IMR-90 (cell line): ENCODE data around the gene CELSR1. TPM values are rescaled to one million over a fixed set of nuclear protein-coding genes. Genes with fewer than 3 reads are reported as not detected.
A peak's percentile ranks its signal among the peaks of the same experiment; 100 is the strongest.

Experiments
- ATAC-seq: fragments of 200-7000 bp; cut with Tn5 transposase; 2 replicates; pipeline ENCODE4 v1.9.1; 2020; ENCODE audit warnings: low read depth, mild to moderate bottlenecking, moderate library complexity
- BruUV-seq: library from RNA; stranded (reverse); fragments of 400-500 nt; replicated peaks from 2 replicates; lab custom pipeline; 2021; lab: Mats Ljungman, UMichigan
- CTCF ChIA-PET: fragments of 300-600 bp; formaldehyde crosslinking; extraction: SDS; loops from one replicate; lab custom pipeline; 2021; ENCODE audit warnings: antibody characterized with exemption; lab: Yijun Ruan, JAX
- POLR2A ChIA-PET: fragments of 300-600 bp; sonication (Branson Sonifier 250); formaldehyde crosslinking; loops from one replicate; lab custom pipeline; 2022; ENCODE audit warnings: antibody characterized with exemption; ENCODE audit not compliant: unreplicated experiment; lab: Charles Lee
- DNase-seq: peaks from one replicate; pipeline ENCODE4 v3.0.0; 2013
- H2AFZ ChIP-seq: replicated peaks from 2 replicates; pipeline ENCODE3; 2013; ENCODE audit warnings: low read length, mild to moderate bottlenecking; ENCODE audit not compliant: poor library complexity
- H2AK5ac ChIP-seq: 2 replicates; pipeline ENCODE4 v1.6.1; 2013; ENCODE audit warnings: low read depth, low read length, inconsistent platforms
- H2AK9ac ChIP-seq: replicated peaks from 2 replicates; pipeline ENCODE3; 2013; ENCODE audit warnings: mild to moderate bottlenecking, low read depth, low read length, moderate library complexity; ENCODE audit not compliant: poor library complexity
- H2BK120ac ChIP-seq: 2 replicates; pipeline ENCODE4 v1.6.1; 2013; ENCODE audit warnings: low read depth, low read length, inconsistent platforms
- H2BK15ac ChIP-seq: 3 replicates; pipeline ENCODE4 v1.6.1; 2013; ENCODE audit warnings: low read depth, low read length, inconsistent platforms
- H2BK20ac ChIP-seq: 2 replicates; pipeline ENCODE4 v1.6.1; 2013; ENCODE audit warnings: low read depth, mild to moderate bottlenecking, inconsistent platforms, low read length, moderate library complexity
- H2BK5ac ChIP-seq: 2 replicates; pipeline ENCODE4 v1.6.1; 2013; ENCODE audit warnings: mild to moderate bottlenecking, low read depth, low read length, inconsistent platforms; ENCODE audit not compliant: poor library complexity, severe bottlenecking
- H3K14ac ChIP-seq: replicated peaks from 2 replicates; pipeline ENCODE4 v1.6.1; 2013; ENCODE audit warnings: low read depth, low read length, inconsistent platforms
- H3K18ac ChIP-seq: 2 replicates; pipeline ENCODE4 v1.6.1; 2013; ENCODE audit warnings: low read depth, low read length, control low read depth
- H3K23ac ChIP-seq: 2 replicates; pipeline ENCODE4 v1.6.1; 2013; ENCODE audit warnings: low read depth, low read length, inconsistent platforms
- H3K27ac ChIP-seq: 2 replicates; pipeline ENCODE4 v1.5.1; 2013; ENCODE audit warnings: mild to moderate bottlenecking, control low read depth, low read length; ENCODE audit not compliant: insufficient read depth
- H3K27me3 ChIP-seq: 2 replicates; pipeline ENCODE4 v1.6.1; 2013; ENCODE audit warnings: low read length; ENCODE audit not compliant: control insufficient read depth, insufficient read depth
- H3K36me3 ChIP-seq: 2 replicates; pipeline ENCODE4 v1.6.1; 2013; ENCODE audit warnings: low read length, mixed read lengths; ENCODE audit not compliant: control insufficient read depth, insufficient read depth
- H3K4ac ChIP-seq: 2 replicates; pipeline ENCODE4 v1.6.1; 2013; ENCODE audit warnings: low read depth, low read length, inconsistent platforms
- H3K4me1 ChIP-seq: 2 replicates; pipeline ENCODE4 v1.6.1; 2013; ENCODE audit warnings: low read length, mixed read lengths; ENCODE audit not compliant: control insufficient read depth, insufficient read depth
- H3K4me2 ChIP-seq: 2 replicates; pipeline ENCODE4 v1.6.1; 2013; ENCODE audit warnings: low read depth, mild to moderate bottlenecking, control low read depth, low read length, moderate library complexity
- H3K4me3 ChIP-seq: 2 replicates; pipeline ENCODE4 v1.5.1; 2013; ENCODE audit warnings: low read depth, mild to moderate bottlenecking, control low read depth, low read length, moderate library complexity; ENCODE audit not compliant: insufficient read depth
- H3K56ac ChIP-seq: 2 replicates; pipeline ENCODE4 v1.6.1; 2013; ENCODE audit warnings: low read length, inconsistent platforms; ENCODE audit not compliant: insufficient read depth; ENCODE audit errors: extremely low read depth
- H3K79me1 ChIP-seq, 2 experiments: 2 replicates each; pipeline ENCODE4 v1.6.1; 2013; ENCODE audit warnings: low read length in 2 of 2, inconsistent platforms in 1 of 2, low read depth in 1 of 2
- H3K9ac ChIP-seq: 2 replicates; pipeline ENCODE4 v1.6.1; 2013; ENCODE audit warnings: low read depth, low read length, control low read depth
- H3K9me1 ChIP-seq: 2 replicates; pipeline ENCODE4 v1.6.1; 2013; ENCODE audit warnings: low read length, inconsistent platforms; ENCODE audit not compliant: insufficient read depth
- H3K9me3 ChIP-seq: 2 replicates; pipeline ENCODE4 v1.6.1; 2013; ENCODE audit warnings: low read length; ENCODE audit not compliant: control insufficient read depth, insufficient read depth
- H4K20me1 ChIP-seq: 2 replicates; pipeline ENCODE4 v1.6.1; 2013; ENCODE audit warnings: low read length, inconsistent platforms; ENCODE audit not compliant: insufficient read depth
- H4K5ac ChIP-seq: 2 replicates; pipeline ENCODE4 v1.6.1; 2013; ENCODE audit warnings: mild to moderate bottlenecking, low read depth, low read length, control low read depth
- H4K8ac ChIP-seq, 2 experiments: 2 replicates each; pipeline ENCODE4 v1.6.1; 2013; ENCODE audit warnings: low read depth in 2 of 2, low read length in 2 of 2, control low read depth in 1 of 2, inconsistent platforms in 1 of 2
- H4K91ac ChIP-seq: 2 replicates; pipeline ENCODE4 v1.6.1; 2013; ENCODE audit warnings: low read depth, low read length, inconsistent platforms; ENCODE audit not compliant: insufficient read depth
- BHLHE40 ChIP-seq: fragments of 150-350 bp; IDR thresholded peaks from 2 replicates; pipeline ENCODE4 v1.6.1; 2016; ENCODE audit warnings: mild to moderate bottlenecking, low read depth, low read length
- CEBPB ChIP-seq: IDR thresholded peaks from 2 replicates; pipeline ENCODE4 v1.6.1; 2012; ENCODE audit warnings: low read depth, low read length, improper control_type of control experiment
- CHD1 ChIP-seq: IDR thresholded peaks from 2 replicates; pipeline ENCODE4 v1.6.1; 2012; ENCODE audit warnings: low read depth, low read length, improper control_type of control experiment
- CTCF ChIP-seq: conservative IDR thresholded peaks from 2 replicates; pipeline ENCODE4 v1.5.1; 2012; ENCODE audit warnings: mild to moderate bottlenecking, low read depth, low read length, improper control_type of control experiment
- FOS ChIP-seq: fragments of 150-350 bp; IDR thresholded peaks from 2 replicates; pipeline ENCODE4 v1.6.1; 2016; ENCODE audit warnings: low read depth, low read length
- MAFK ChIP-seq: IDR thresholded peaks from 2 replicates; pipeline ENCODE4 v1.6.1; 2012; ENCODE audit warnings: low read depth, low read length, improper control_type of control experiment
- MAZ ChIP-seq: IDR thresholded peaks from 2 replicates; pipeline ENCODE4 v1.6.1; 2012; ENCODE audit warnings: low read depth, mild to moderate bottlenecking, low read length, improper control_type of control experiment, moderate library complexity, borderline replicate concordance
- MXI1 ChIP-seq: IDR thresholded peaks from 2 replicates; pipeline ENCODE4 v1.6.1; 2012; ENCODE audit warnings: low read depth, mild to moderate bottlenecking, low read length, moderate library complexity, borderline replicate concordance
- NFE2L2 ChIP-seq: fragments of 150-350 bp; IDR thresholded peaks from 2 replicates; pipeline ENCODE4 v1.6.1; 2016; ENCODE audit warnings: low read depth, mild to moderate bottlenecking, low read length
- POLR2A ChIP-seq: IDR thresholded peaks from 2 replicates; pipeline ENCODE4 v1.6.1; 2012; ENCODE audit warnings: mild to moderate bottlenecking, low read depth, low read length
- RAD21 ChIP-seq: IDR thresholded peaks from 2 replicates; pipeline ENCODE4 v1.6.1; 2012; ENCODE audit warnings: low read length, improper control_type of control experiment
- RCOR1 ChIP-seq: IDR thresholded peaks from 2 replicates; pipeline ENCODE4 v1.6.1; 2012; ENCODE audit warnings: mild to moderate bottlenecking, low read length, improper control_type of control experiment; ENCODE audit not compliant: insufficient replicate concordance
- RFX5 ChIP-seq: IDR thresholded peaks from 2 replicates; pipeline ENCODE4 v1.8.0; 2012; ENCODE audit warnings: low read depth, mild to moderate bottlenecking, low read length, moderate library complexity
- SMC3 ChIP-seq: fragments of 150-350 bp; IDR thresholded peaks from 2 replicates; pipeline ENCODE4 v1.6.1; 2016; ENCODE audit warnings: low read depth, mild to moderate bottlenecking, antibody characterized with exemption, low read length, moderate library complexity
- WGBS, 2 experiments: methylation state at CpG; one replicate each; pipeline versions ENCODE4 v1.1.5 to v1.1.7; 2013; ENCODE audit warnings: missing lambda C conversion rate in 2 of 2; ENCODE audit not compliant: insufficient read length in 1 of 2; ENCODE audit errors: extremely low coverage in 2 of 2; 5-methylcytosine and 5-hydroxymethylcytosine counted together
- dilution Hi-C: fragments of 300-500 bp; cut with HindIII; formaldehyde crosslinking; loops from one replicate; pipeline ENCODE4 v1.14.3; 2018; ENCODE audit warnings: low sequenced_read_pairs; ENCODE audit not compliant: unreplicated experiment
- in situ Hi-C: fragments of 300-500 bp; cut with MboI; formaldehyde crosslinking; loops from 3 replicates; pipeline ENCODE4 v1.14.3; 2019; ENCODE audit warnings: low sequenced_read_pairs, inconsistent platforms, mixed read lengths
- intact Hi-C: fragments of 100-400 bp; cut with micrococcal nuclease; formaldehyde crosslinking; loops from 2 replicates; pipeline ENCODE4 v1.10.0; 2022
- polyA plus RNA-seq, 3 experiments: library from polyadenylated mRNA; depleted of rRNA; stranded (reverse); fragments of >200 nt; gene quantifications; 2 replicates each; pipeline ENCODE4 v1.2.3, GENCODE V29; 2012; ENCODE audit warnings: low replicate concordance in 1 of 3
- total RNA-seq: library from RNA; depleted of rRNA; stranded (reverse); fragments of >200 nt; gene quantifications from 2 replicates; pipeline ENCODE4 v1.2.3, GENCODE V29; 2012
- TF ChIP-seq, protein P1 (sequence below): fragments of 150-350 bp; IDR thresholded peaks from 2 replicates; pipeline ENCODE4 v1.6.1; 2016; ENCODE audit warnings: low read depth, mild to moderate bottlenecking, low read length, moderate library complexity, borderline replicate concordance
- TF ChIP-seq, protein P2 (sequence below): fragments of 150-350 bp; IDR thresholded peaks from 2 replicates; pipeline ENCODE4 v1.6.1; 2017; ENCODE audit warnings: mild to moderate bottlenecking, antibody characterized with exemption, low read length, low read depth

The CELSR1 gene
- total and polyA plus RNA-seq, 2 of the 4 experiments (the other 2 are of a cell fraction), result 0.36 to 0.82 TPM

DNA sequence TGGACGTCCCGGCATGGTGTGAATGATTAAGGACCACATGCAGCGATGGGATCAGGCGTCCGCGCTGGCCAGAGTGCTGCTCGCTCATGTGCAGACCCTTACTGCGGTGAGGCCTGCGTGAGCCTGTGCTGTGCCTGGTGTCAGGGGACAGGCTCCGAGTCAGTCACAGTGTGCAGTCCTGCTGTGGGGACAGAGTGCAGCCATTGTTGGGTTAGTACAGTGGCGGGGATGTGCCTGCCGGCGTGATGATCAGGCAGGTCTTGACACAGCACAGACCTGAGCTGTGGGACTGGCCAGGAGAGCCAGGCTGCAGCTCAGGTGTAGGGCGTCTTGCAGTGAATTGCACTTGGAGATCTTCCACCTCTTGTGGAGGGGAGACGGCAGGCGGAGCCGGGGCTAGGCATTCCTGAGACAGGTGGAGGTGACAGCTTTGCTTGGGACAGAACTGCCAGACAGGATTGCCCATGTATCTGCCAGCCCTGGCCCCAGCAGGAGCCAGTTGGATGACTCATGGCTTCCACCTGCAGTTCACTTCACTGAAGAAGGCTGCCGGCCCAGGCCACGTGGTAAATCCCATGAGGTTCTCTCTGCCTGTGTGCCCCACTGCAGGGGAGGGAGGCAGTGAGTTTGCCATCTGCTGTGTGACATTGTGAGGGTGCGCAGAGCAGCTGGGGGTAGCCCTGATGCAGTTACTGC lies 184.6 kb downstream of the CELSR1 start:
- no TSS peak for BruUV-seq
- H3K18ac ChIP-seq, result no peak overlapping the region
- no peaks in the 10 kb centered on the region for H3K9me1 ChIP-seq
- H3K4ac ChIP-seq, result no peak overlapping the region
- H4K91ac ChIP-seq, result no peak overlapping the region
- CTCF ChIA-PET, result no interaction called here
- H4K8ac ChIP-seq, result no peak overlapping the region
- H4K20me1 ChIP-seq, result peaks cover 35% of the 10 kb centered on the region
- H2AK5ac ChIP-seq, result no peak overlapping the region
- no peak overlapping the region for H3K14ac ChIP-seq
- POLR2A ChIA-PET, result interaction anchor here (0.5 kb wide), 1 partner anchor 1036 kb away, joined by 3 read pairs; no protein-coding TSS in a partner anchor
- H3K4me2 ChIP-seq, result no peak overlapping the region
- peak overlapping the region; percentile 79 for H2AK9ac ChIP-seq
- H4K5ac ChIP-seq, result no peak overlapping the region
- H2BK20ac ChIP-seq, result no peak overlapping the region
- no peak overlapping the region for H2AFZ ChIP-seq
- no peak overlapping the region for H3K23ac ChIP-seq
- H3K79me1 ChIP-seq, result peaks cover 5 to 7% of the 10 kb centered on the region in 2 experiments; a peak in 3 of 4 replicates
- no peak overlapping the region for H2BK5ac ChIP-seq
- TF ChIP-seq BHLHE40, result no peak
- TF ChIP-seq, protein P1, sequence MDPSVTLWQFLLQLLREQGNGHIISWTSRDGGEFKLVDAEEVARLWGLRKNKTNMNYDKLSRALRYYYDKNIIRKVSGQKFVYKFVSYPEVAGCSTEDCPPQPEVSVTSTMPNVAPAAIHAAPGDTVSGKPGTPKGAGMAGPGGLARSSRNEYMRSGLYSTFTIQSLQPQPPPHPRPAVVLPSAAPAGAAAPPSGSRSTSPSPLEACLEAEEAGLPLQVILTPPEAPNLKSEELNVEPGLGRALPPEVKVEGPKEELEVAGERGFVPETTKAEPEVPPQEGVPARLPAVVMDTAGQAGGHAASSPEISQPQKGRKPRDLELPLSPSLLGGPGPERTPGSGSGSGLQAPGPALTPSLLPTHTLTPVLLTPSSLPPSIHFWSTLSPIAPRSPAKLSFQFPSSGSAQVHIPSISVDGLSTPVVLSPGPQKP, result no peak
- no peak for TF ChIP-seq MAFK
- TF ChIP-seq CHD1, result no peak
- no peak for TF ChIP-seq RAD21
- TF ChIP-seq CTCF, result no peak
- TF ChIP-seq MAZ, result no peak
- TF ChIP-seq RFX5, result no peak
- TF ChIP-seq RCOR1, result no peak
- TF ChIP-seq CEBPB, result no peak
- no peak for TF ChIP-seq SMC3
- no peak for TF ChIP-seq NFE2L2
- TF ChIP-seq MXI1, result no peak
- TF ChIP-seq POLR2A, result no peak
- TF ChIP-seq, protein P2, sequence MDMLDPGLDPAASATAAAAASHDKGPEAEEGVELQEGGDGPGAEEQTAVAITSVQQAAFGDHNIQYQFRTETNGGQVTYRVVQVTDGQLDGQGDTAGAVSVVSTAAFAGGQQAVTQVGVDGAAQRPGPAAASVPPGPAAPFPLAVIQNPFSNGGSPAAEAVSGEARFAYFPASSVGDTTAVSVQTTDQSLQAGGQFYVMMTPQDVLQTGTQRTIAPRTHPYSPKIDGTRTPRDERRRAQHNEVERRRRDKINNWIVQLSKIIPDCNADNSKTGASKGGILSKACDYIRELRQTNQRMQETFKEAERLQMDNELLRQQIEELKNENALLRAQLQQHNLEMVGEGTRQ, result no peak
- TF ChIP-seq FOS, result no peak
- no peak overlapping the region for H2BK120ac ChIP-seq
- 94% methylated on average over 7 of the region's 20 CpGs; no CpG with 5 or more reads in 1 of the 2 experiments for WGBS, 2 experiments
- H3K27me3 ChIP-seq, result no peaks in the 10 kb centered on the region
- dilution Hi-C loops (no loop called here), in situ Hi-C loops (no loop called here), intact Hi-C loops (no loop called here)
- ATAC-seq, result no peak
- no peak overlapping the region for H3K27ac ChIP-seq
- DNase-seq, result peak; percentile 26
- H3K9me3 ChIP-seq, result no peaks in the 10 kb centered on the region
- no peak overlapping the region for H3K4me3 ChIP-seq
- peaks cover 78% of the 10 kb centered on the region for H3K36me3 ChIP-seq
- no peak overlapping the region for H2BK15ac ChIP-seq
- no peak overlapping the region for H3K9ac ChIP-seq
- H3K56ac ChIP-seq, result no peak overlapping the region
- H3K4me1 ChIP-seq, result no peaks in the 10 kb centered on the region
